ENCODE data around the gene INPP5F.

GRCh38 chr10:119806334-119807130, 80.7 kb downstream of the INPP5F start:
- TF ChIP-seq CTCF (optimal IDR thresholded peaks at IDR 0.05 in 1 of 3, IDR thresholded peaks at IDR 0.05 in 1 of 3, conservative IDR thresholded peaks at IDR 0.05 in 1 of 3; ENCODE audit: extremely low read depth in 1 of 3, insufficient read depth in 2 of 3, low read length in 3 of 3) (no peak), EZH2 (IDR thresholded peaks at IDR 0.05; ENCODE audit: low read length) (no peak)
